Sigmoid colon (tissue), 3 donors: ENCODE measurements around the gene PRKN.

Source experiments
- CTCF ChIP-seq, 4 experiments: fragments of 450-650 bp in 3 of 4; fragments of 200-600 bp in 1 of 4; IDR thresholded peaks; one replicate each; pipeline ENCODE4 v1.5.1; 2016 to 2019; ENCODE audit warnings: antibody characterized with exemption in 4 of 4, mild to moderate bottlenecking in 3 of 4, moderate library complexity in 2 of 4
- POLR2A ChIP-seq, 2 donors: fragments of 450-650 bp; IDR thresholded peaks; one replicate each; pipeline ENCODE4 v1.6.1; 2016; ENCODE audit warnings: antibody characterized with exemption in 2 of 2, mild to moderate bottlenecking in 2 of 2, moderate library complexity in 2 of 2

GRCh38 chr6:162358625-162359024 lies 368.9 kb downstream of the PRKN start:
- TF ChIP-seq CTCF (IDR thresholded peaks at IDR 0.05): no peak
- no peak for TF ChIP-seq POLR2A (IDR thresholded peaks at IDR 0.05)
